ENCODE measurements around the gene DIAPH1. TPM values are rescaled to one million over a fixed set of nuclear protein-coding genes. Genes with fewer than 3 reads are reported as not detected.

DIAPH1 gene
- total RNA-seq, 2 donors from 2014 or later, result 256 to 327 TPM

GRCh38 chr5:141560151-141560550, 58.6 kb downstream of the DIAPH1 start:
- H3K36me3 Mint-ChIP-seq (ENCODE audit: low read depth), result no peaks in the 10 kb centered on the region
- no peaks in the 10 kb centered on the region for H3K27me3 Mint-ChIP-seq

GRCh38 chr5:141559461-141559860, 59.3 kb downstream of the DIAPH1 start:
- Mint-ChIP-seq H3K36me3 (ENCODE audit: low read depth) (no peaks in the 10 kb centered on the region), H3K4me3 (no peak overlapping the region), H3K27me3 (no peaks in the 10 kb centered on the region), H3K27ac (peak overlapping the region; percentile 96), H3K4me1 (peaks cover 39% of the 10 kb centered on the region)
- H3K9me3 ChIP-seq (ENCODE audit: control insufficient read depth, low read length, poor library complexity, severe bottlenecking), result no peaks in the 10 kb centered on the region
- no peak for ATAC-seq
- no peak for DNase-seq

More at GRCh38 chr5:141560151-141560550, 58.6 kb downstream of the DIAPH1 start:
- Mint-ChIP-seq H3K4me1 (peaks cover 41% of the 10 kb centered on the region), H3K27ac (peak overlapping the region; percentile 96), H3K4me3 (no peak overlapping the region)
- ATAC-seq, result no peak
- no peak for DNase-seq
- H3K9me3 ChIP-seq (ENCODE audit: control insufficient read depth, low read length, poor library complexity, severe bottlenecking), result no peaks in the 10 kb centered on the region

GRCh38 chr5:141558150-141558549, 60.6 kb downstream of the DIAPH1 start:
- Mint-ChIP-seq H3K27me3 (no peaks in the 10 kb centered on the region), H3K4me1 (peaks cover 29% of the 10 kb centered on the region), H3K27ac (peak overlapping the region; percentile 96), H3K36me3 (ENCODE audit: low read depth) (no peaks in the 10 kb centered on the region), H3K4me3 (peak overlapping the region; percentile 53)
- DNase-seq (no peak), ATAC-seq (peak; percentile 23)
- no peaks in the 10 kb centered on the region for H3K9me3 ChIP-seq (ENCODE audit: control insufficient read depth, low read length, poor library complexity, severe bottlenecking)

GRCh38 chr5:141557681-141558136, 61.1 kb downstream of the DIAPH1 start:
- DNase-seq (peak; percentile 63 to 75 (median 66)), ATAC-seq (peak; percentile 94)
- peaks cover 25% of the 10 kb centered on the region for H3K4me1 Mint-ChIP-seq
- no peaks in the 10 kb centered on the region for H3K27me3 Mint-ChIP-seq
- H3K9me3 ChIP-seq (ENCODE audit: control insufficient read depth, low read length, poor library complexity, severe bottlenecking), result no peaks in the 10 kb centered on the region
- peak overlapping the region; percentile 96 for H3K27ac Mint-ChIP-seq
- no peaks in the 10 kb centered on the region for H3K36me3 Mint-ChIP-seq (ENCODE audit: low read depth)
- peak overlapping the region; percentile 53 for H3K4me3 Mint-ChIP-seq

- H3K4me3 Mint-ChIP-seq, result no peak overlapping the region
- no peak for DNase-seq
- no peak for ATAC-seq
- peaks cover 8% of the 10 kb centered on the region for H3K36me3 Mint-ChIP-seq (ENCODE audit: low read depth)
- no peaks in the 10 kb centered on the region for H3K9me3 ChIP-seq (ENCODE audit: control insufficient read depth, low read length, poor library complexity, severe bottlenecking)
- H3K27ac Mint-ChIP-seq, result no peak overlapping the region
- no peaks in the 10 kb centered on the region for H3K27me3 Mint-ChIP-seq
- H3K4me1 Mint-ChIP-seq, result peaks cover 14% of the 10 kb centered on the region
Measured at GRCh38 chr5:141547921-141548320, 70.9 kb downstream of the DIAPH1 start.

- H3K27me3 Mint-ChIP-seq, result no peaks in the 10 kb centered on the region
- peaks cover 16% of the 10 kb centered on the region for H3K4me1 Mint-ChIP-seq
- peaks cover 8% of the 10 kb centered on the region for H3K36me3 Mint-ChIP-seq (ENCODE audit: low read depth)
- no peak for ATAC-seq
- H3K4me3 Mint-ChIP-seq, result peak overlapping the region; percentile 8
- no peak overlapping the region for H3K27ac Mint-ChIP-seq
- H3K9me3 ChIP-seq (ENCODE audit: control insufficient read depth, low read length, poor library complexity, severe bottlenecking), result no peaks in the 10 kb centered on the region
- DNase-seq, result no peak
Measured at GRCh38 chr5:141547488-141547887, 71.3 kb downstream of the DIAPH1 start.

GRCh38 chr5:141543053-141543452, 75.7 kb downstream of the DIAPH1 start:
- H3K36me3 Mint-ChIP-seq (ENCODE audit: low read depth), result peaks cover 13% of the 10 kb centered on the region
- peaks cover 9% of the 10 kb centered on the region for H3K4me1 Mint-ChIP-seq
- H3K27me3 Mint-ChIP-seq, result no peaks in the 10 kb centered on the region
- ATAC-seq (no peak), DNase-seq (no peak)
- no peaks in the 10 kb centered on the region for H3K9me3 ChIP-seq (ENCODE audit: control insufficient read depth, low read length, poor library complexity, severe bottlenecking)
- no peak overlapping the region for H3K4me3 Mint-ChIP-seq
- no peak overlapping the region for H3K27ac Mint-ChIP-seq

GRCh38 chr5:141534492-141535213, 84.1 kb downstream of the DIAPH1 start:
- H3K9me3 ChIP-seq (ENCODE audit: control insufficient read depth, low read length, poor library complexity, severe bottlenecking), result no peaks in the 10 kb centered on the region
- Mint-ChIP-seq H3K4me1 (peaks cover 13% of the 10 kb centered on the region), H3K27me3 (no peaks in the 10 kb centered on the region), H3K36me3 (ENCODE audit: low read depth) (peaks cover 5% of the 10 kb centered on the region), H3K27ac (peak overlapping the region; percentile 81), H3K4me3 (no peak overlapping the region)
- DNase-seq (no peak), ATAC-seq (no peak)

GRCh38 chr5:141533897-141534296, 84.9 kb downstream of the DIAPH1 start:
- H3K4me1 Mint-ChIP-seq, result peaks cover 12% of the 10 kb centered on the region
- peaks cover 5% of the 10 kb centered on the region for H3K36me3 Mint-ChIP-seq (ENCODE audit: low read depth)
- no peak for DNase-seq
- no peak overlapping the region for H3K4me3 Mint-ChIP-seq
- H3K27ac Mint-ChIP-seq, result no peak overlapping the region
- H3K9me3 ChIP-seq (ENCODE audit: control insufficient read depth, low read length, poor library complexity, severe bottlenecking), result no peaks in the 10 kb centered on the region
- no peak for ATAC-seq
- H3K27me3 Mint-ChIP-seq, result no peaks in the 10 kb centered on the region

GRCh38 chr5:141532726-141533125, 86.1 kb downstream of the DIAPH1 start:
- DNase-seq (no peak), ATAC-seq (no peak)
- peaks cover 8% of the 10 kb centered on the region for H3K36me3 Mint-ChIP-seq (ENCODE audit: low read depth)
- H3K4me3 Mint-ChIP-seq, result no peak overlapping the region
- H3K4me1 Mint-ChIP-seq, result peaks cover 15% of the 10 kb centered on the region
- H3K27ac Mint-ChIP-seq, result no peak overlapping the region
- H3K9me3 ChIP-seq (ENCODE audit: control insufficient read depth, low read length, poor library complexity, severe bottlenecking), result no peaks in the 10 kb centered on the region
- H3K27me3 Mint-ChIP-seq, result no peaks in the 10 kb centered on the region

GRCh38 chr5:141529873-141530272, 88.9 kb downstream of the DIAPH1 start:
- Mint-ChIP-seq H3K4me3 (no peak overlapping the region), H3K36me3 (ENCODE audit: low read depth) (peaks cover 12% of the 10 kb centered on the region), H3K27me3 (no peaks in the 10 kb centered on the region), H3K27ac (no peak overlapping the region), H3K4me1 (peaks cover 18% of the 10 kb centered on the region)
- no peak for DNase-seq
- H3K9me3 ChIP-seq (ENCODE audit: control insufficient read depth, low read length, poor library complexity, severe bottlenecking), result no peaks in the 10 kb centered on the region
- ATAC-seq, result no peak

GRCh38 chr5:141529002-141529401, 89.8 kb downstream of the DIAPH1 start:
- H3K9me3 ChIP-seq (ENCODE audit: control insufficient read depth, low read length, poor library complexity, severe bottlenecking), result no peaks in the 10 kb centered on the region
- DNase-seq (no peak), ATAC-seq (no peak)
- Mint-ChIP-seq H3K27me3 (no peaks in the 10 kb centered on the region), H3K4me3 (no peak overlapping the region), H3K27ac (peak overlapping the region; percentile 59), H3K4me1 (peaks cover 16% of the 10 kb centered on the region), H3K36me3 (ENCODE audit: low read depth) (peaks cover 12% of the 10 kb centered on the region)

GRCh38 chr5:141528291-141528984, 90.4 kb downstream of the DIAPH1 start:
- peak overlapping the region; percentile 59 for H3K27ac Mint-ChIP-seq

More at GRCh38 chr5:141528291-141528984, 90.4 kb downstream of the DIAPH1 start:
- ATAC-seq (no peak), DNase-seq (no peak)
- Mint-ChIP-seq H3K36me3 (ENCODE audit: low read depth) (peaks cover 12% of the 10 kb centered on the region), H3K4me1 (peaks cover 16% of the 10 kb centered on the region), H3K27me3 (no peaks in the 10 kb centered on the region), H3K4me3 (peak overlapping the region; percentile 36)
- no peaks in the 10 kb centered on the region for H3K9me3 ChIP-seq (ENCODE audit: control insufficient read depth, low read length, poor library complexity, severe bottlenecking)

Measured in T-helper 17 cell (primary cell).